Measurements from ENCODE around the gene TADA1. TPM values are rescaled to one million over a fixed set of nuclear protein-coding genes. Genes with fewer than 3 reads are reported as not detected.

Gene TADA1
- total RNA-seq, 1 experiment from 2014 or later: 5.2 TPM

DNA sequence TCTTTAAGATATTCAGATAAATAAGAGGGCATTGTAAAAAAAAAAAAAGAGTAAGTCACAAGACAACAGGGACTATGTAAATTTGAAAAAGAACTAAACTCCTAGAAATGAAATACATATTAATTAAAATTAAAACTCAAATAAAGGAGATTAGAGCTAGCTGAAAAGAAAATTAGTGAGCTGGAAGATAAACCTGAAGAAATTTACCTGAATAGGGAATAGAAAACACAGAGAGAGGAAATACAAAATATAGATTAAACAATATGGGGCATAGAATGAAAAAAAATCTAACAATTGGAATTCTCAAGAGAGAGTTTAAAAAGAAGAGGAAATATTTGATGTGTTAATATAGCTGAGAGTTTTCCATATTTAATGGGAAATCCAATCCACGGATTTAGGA lies 35.6 kb upstream of the TADA1 start:
- H3K4me3 ChIP-seq: no peak overlapping the region
- no peak overlapping the region for H3K27ac ChIP-seq
- no TSS peak for BruUV-seq (replicated peaks)
- H3K9me3 ChIP-seq (ENCODE audit: insufficient read depth, low read depth): peaks cover 6% of the 10 kb centered on the region; the same call in 1 of the 2 replicates
- ChIA-PET CTCF (interaction anchor here (0.6 to 0.7 kb wide), 2 partner anchors 20 to 35 kb away, joined by 3 to 6 read pairs; no protein-coding TSS in a partner anchor), POLR2A (ENCODE audit: unreplicated experiment) (no interaction called here)
- H3K4me2 ChIP-seq: no peak overlapping the region
- intact Hi-C loops (cut with micrococcal nuclease; ENCODE audit: unreplicated experiment): loop anchor here (5.0 kb wide), 1 partner anchor 776 kb away; no protein-coding TSS in a partner anchor
- H4K20me1 ChIP-seq (ENCODE audit: insufficient read depth): no peaks in the 10 kb centered on the region
- no peaks in the 10 kb centered on the region for H3F3A ChIP-seq (ENCODE audit: insufficient read depth, low read depth)
- no peaks in the 10 kb centered on the region for H3K27me3 ChIP-seq (ENCODE audit: insufficient read depth, low read depth)
- TF ChIP-seq, protein P1, sequence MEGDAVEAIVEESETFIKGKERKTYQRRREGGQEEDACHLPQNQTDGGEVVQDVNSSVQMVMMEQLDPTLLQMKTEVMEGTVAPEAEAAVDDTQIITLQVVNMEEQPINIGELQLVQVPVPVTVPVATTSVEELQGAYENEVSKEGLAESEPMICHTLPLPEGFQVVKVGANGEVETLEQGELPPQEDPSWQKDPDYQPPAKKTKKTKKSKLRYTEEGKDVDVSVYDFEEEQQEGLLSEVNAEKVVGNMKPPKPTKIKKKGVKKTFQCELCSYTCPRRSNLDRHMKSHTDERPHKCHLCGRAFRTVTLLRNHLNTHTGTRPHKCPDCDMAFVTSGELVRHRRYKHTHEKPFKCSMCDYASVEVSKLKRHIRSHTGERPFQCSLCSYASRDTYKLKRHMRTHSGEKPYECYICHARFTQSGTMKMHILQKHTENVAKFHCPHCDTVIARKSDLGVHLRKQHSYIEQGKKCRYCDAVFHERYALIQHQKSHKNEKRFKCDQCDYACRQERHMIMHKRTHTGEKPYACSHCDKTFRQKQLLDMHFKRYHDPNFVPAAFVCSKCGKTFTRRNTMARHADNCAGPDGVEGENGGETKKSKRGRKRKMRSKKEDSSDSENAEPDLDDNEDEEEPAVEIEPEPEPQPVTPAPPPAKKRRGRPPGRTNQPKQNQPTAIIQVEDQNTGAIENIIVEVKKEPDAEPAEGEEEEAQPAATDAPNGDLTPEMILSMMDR (conservative IDR thresholded peaks at IDR 0.05): no peak
- TF ChIP-seq EZH2 (IDR thresholded peaks at IDR 0.05; ENCODE audit: low read depth): no peak
- H3K36me3 ChIP-seq (ENCODE audit: low read depth): no peaks in the 10 kb centered on the region
- no peak overlapping the region for H2AFZ ChIP-seq
- no peaks in the 10 kb centered on the region for H3K79me2 ChIP-seq (ENCODE audit: low read depth)
- H3K9me2 ChIP-seq (ENCODE audit: insufficient read depth): no peaks in the 10 kb centered on the region
- DNase-seq: no peak
- H3K4me1 ChIP-seq (replicated peaks; ENCODE audit: insufficient read depth): peaks cover 9% of the 10 kb centered on the region

DNA sequence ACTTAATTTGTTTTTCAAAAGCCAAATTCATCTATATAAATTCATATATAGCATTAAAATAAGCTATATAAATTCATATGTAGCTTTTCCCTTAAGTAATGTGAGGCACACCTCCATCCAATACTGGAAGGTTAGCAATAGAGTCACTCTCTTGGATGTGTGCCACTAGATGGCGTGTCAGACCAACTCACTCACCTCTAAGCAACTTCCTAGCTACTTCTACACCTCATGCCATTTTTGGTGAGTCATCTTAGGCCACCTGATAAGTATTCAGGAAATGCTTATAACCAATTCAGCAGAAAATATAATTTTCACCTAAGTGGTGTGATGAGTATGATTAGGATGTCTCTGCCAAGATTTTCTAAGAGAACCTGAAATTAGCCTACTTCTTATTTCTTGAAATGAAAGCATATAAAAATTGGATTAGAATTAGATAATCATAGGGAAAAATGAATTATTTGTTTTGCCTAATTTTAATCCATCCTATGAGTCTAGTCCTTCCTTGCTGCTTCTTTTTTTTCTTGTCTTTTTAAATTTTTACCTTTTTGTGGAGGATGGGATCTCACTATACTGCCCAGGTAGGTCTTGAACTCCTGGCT lies 34.4 kb upstream of the TADA1 start:
- Histone ChIP-seq H3K27me3 (ENCODE audit: insufficient read depth, low read depth) (no peaks in the 10 kb centered on the region), H3K79me2 (ENCODE audit: low read depth) (no peaks in the 10 kb centered on the region), H3F3A (ENCODE audit: insufficient read depth, low read depth) (no peaks in the 10 kb centered on the region), H2AFZ (no peak overlapping the region), H3K36me3 (ENCODE audit: low read depth) (no peaks in the 10 kb centered on the region), H4K20me1 (ENCODE audit: insufficient read depth) (no peaks in the 10 kb centered on the region), H3K4me1 (replicated peaks; ENCODE audit: insufficient read depth) (peaks cover 20% of the 10 kb centered on the region), H3K9me2 (ENCODE audit: insufficient read depth) (no peaks in the 10 kb centered on the region), H3K9me3 (ENCODE audit: insufficient read depth, low read depth) (peaks cover 6% of the 10 kb centered on the region; the same call in 1 of the 2 replicates), H3K27ac (no peak overlapping the region), H3K4me3 (no peak overlapping the region), H3K4me2 (no peak overlapping the region)
- intact Hi-C loops (cut with micrococcal nuclease; ENCODE audit: unreplicated experiment): loop anchor here (1.0 to 5.0 kb wide), 6 partner anchors 34 to 777 kb away; partner anchors contain the start of genes POU2F1 and TADA1
- POLR2A ChIA-PET (ENCODE audit: unreplicated experiment): interaction anchor here (0.6 kb wide), 1 partner anchor 309 kb away, joined by 4 read pairs; no protein-coding TSS in a partner anchor
- CTCF ChIA-PET: interaction anchor here (0.5 to 1.6 kb wide), 6 partner anchors 46 to 629 kb away, joined by 3 to 18 read pairs (median 8); no protein-coding TSS in a partner anchor
- BruUV-seq (replicated peaks): no TSS peak
- TF ChIP-seq, protein P1 (conservative IDR thresholded peaks at IDR 0.05): peak; percentile 88
- TF ChIP-seq EZH2 (IDR thresholded peaks at IDR 0.05; ENCODE audit: low read depth): no peak
- DNase-seq: peak; percentile 69 to 90

DNA sequence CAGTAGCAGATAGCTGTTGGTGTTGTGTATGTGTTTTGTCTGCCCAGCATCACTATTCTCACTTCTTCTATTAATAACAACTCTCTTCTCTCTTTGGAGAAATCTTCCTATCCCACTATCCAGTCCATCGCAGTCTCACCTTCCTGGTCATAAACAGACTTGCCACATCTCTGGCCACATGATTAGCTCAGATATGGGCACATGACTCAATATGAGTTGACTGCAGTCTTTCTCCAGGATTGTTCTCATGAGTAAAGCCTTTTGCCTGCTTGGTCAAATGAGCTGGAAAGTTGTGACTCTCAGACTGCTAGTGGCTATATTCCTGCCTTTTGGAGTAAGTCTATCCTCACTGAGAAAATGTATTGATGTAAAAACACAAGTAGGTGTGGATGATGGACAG lies 32.9 kb upstream of the TADA1 start:
- Histone ChIP-seq H3F3A (ENCODE audit: insufficient read depth, low read depth) (no peaks in the 10 kb centered on the region), H4K20me1 (ENCODE audit: insufficient read depth) (no peaks in the 10 kb centered on the region), H3K4me2 (no peak overlapping the region), H3K9me2 (ENCODE audit: insufficient read depth) (no peaks in the 10 kb centered on the region), H3K27me3 (ENCODE audit: insufficient read depth, low read depth) (no peaks in the 10 kb centered on the region), H3K4me3 (no peak overlapping the region), H3K9me3 (ENCODE audit: insufficient read depth, low read depth) (peaks cover 6% of the 10 kb centered on the region; the same call in 1 of the 2 replicates), H3K4me1 (replicated peaks; ENCODE audit: insufficient read depth) (peaks cover 23% of the 10 kb centered on the region), H3K36me3 (ENCODE audit: low read depth) (no peaks in the 10 kb centered on the region), H3K79me2 (ENCODE audit: low read depth) (no peaks in the 10 kb centered on the region), H3K27ac (no peak overlapping the region), H2AFZ (no peak overlapping the region)
- no peak for TF ChIP-seq EZH2 (IDR thresholded peaks at IDR 0.05; ENCODE audit: low read depth)
- TF ChIP-seq, protein P1 (conservative IDR thresholded peaks at IDR 0.05): no peak
- ChIA-PET POLR2A (ENCODE audit: unreplicated experiment) (interaction anchor here (0.7 kb wide), 1 partner anchor 153 kb away, joined by 9 read pairs; no protein-coding TSS in a partner anchor), CTCF (interaction anchor here (1.0 kb wide), 1 partner anchor 148 kb away, joined by 3 read pairs; no protein-coding TSS in a partner anchor)
- no TSS peak for BruUV-seq (replicated peaks)
- no peak for DNase-seq
- intact Hi-C loops (cut with micrococcal nuclease; ENCODE audit: unreplicated experiment): no loop called here

All from PC-9 (cell line).